ENCODE results near the gene CBX2.
A peak's percentile ranks its signal among the peaks of the same experiment; 100 is the strongest.

Gene CBX2

DNA sequence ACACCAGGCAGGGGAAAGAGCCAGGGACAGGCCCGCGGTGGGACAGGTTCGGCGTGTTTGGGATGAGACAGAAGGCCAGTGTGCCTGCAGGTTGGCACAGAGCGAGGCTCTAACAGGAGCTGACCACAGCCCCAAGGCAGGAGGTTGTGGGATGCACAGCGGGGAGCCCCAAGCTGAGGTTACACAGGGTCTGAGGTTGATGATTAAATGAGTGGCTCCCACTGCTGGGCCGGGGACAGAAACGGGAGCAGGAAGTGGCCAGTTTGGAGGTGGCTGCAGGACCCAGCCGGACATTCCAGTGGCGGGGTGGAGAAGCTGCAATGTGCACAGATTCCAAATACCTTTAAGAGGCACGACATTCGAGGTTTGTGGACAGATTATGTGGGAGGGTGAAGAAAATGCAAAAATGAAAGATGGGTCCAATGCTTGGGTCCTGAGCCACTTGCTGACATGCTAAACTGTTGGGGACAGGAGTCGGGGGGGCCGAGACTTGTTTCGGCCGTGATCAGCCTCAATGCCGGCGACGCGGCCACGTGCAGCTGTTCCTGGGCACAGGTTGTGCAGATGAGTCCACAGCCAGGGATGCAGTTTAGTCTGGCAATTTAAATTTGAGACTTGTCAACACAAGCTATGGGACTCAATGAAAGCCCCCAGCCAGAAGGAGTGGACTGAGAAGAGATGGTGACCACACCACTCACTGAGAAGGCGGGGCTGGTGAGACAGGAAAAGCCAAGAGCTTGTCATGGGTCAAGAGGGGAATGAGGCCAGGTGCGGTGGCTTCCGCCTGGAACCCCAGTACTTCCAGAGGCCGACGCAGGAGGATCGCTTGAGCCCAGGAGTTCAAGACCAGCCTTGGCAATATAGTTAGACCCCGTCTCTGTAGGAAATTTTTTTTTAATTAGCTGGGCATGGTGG lies 38.5 kb upstream of the CBX2 start:
- no peak for ATAC-seq
- no peak overlapping the region for H3K4me3 Mint-ChIP-seq

GRCh38 chr17:79740413-79740812 lies 37.5 kb upstream of the CBX2 start:
- no peak overlapping the region for H3K4me3 Mint-ChIP-seq
- no peak overlapping the region for H3K27ac Mint-ChIP-seq
- peaks cover 10% of the 10 kb centered on the region for H3K4me1 Mint-ChIP-seq
- no peaks in the 10 kb centered on the region for H3K9me3 Mint-ChIP-seq
- DNase-seq (ENCODE audit: low spot score in 2 of 2) (no peak), ATAC-seq (no peak)
- no peaks in the 10 kb centered on the region for H3K36me3 Mint-ChIP-seq

More for the DNA sequence above, 38.5 kb upstream of the CBX2 start:
- no peaks in the 10 kb centered on the region for H3K9me3 Mint-ChIP-seq
- no peaks in the 10 kb centered on the region for H3K36me3 Mint-ChIP-seq
- H3K4me1 Mint-ChIP-seq = peaks cover 10% of the 10 kb centered on the region
- DNase-seq (ENCODE audit: low spot score in 2 of 2) = no peak
- no peak overlapping the region for H3K27ac Mint-ChIP-seq

- H3K4me3 Mint-ChIP-seq = no peak overlapping the region
- no peak for DNase-seq (ENCODE audit: low spot score in 2 of 2)
- ATAC-seq = no peak
- peaks cover 10% of the 10 kb centered on the region for H3K4me1 Mint-ChIP-seq
- no peaks in the 10 kb centered on the region for H3K9me3 Mint-ChIP-seq
- H3K27ac Mint-ChIP-seq = no peak overlapping the region
- no peaks in the 10 kb centered on the region for H3K36me3 Mint-ChIP-seq
Measured at GRCh38 chr17:79741401-79741750, 36.6 kb upstream of the CBX2 start.

DNA sequence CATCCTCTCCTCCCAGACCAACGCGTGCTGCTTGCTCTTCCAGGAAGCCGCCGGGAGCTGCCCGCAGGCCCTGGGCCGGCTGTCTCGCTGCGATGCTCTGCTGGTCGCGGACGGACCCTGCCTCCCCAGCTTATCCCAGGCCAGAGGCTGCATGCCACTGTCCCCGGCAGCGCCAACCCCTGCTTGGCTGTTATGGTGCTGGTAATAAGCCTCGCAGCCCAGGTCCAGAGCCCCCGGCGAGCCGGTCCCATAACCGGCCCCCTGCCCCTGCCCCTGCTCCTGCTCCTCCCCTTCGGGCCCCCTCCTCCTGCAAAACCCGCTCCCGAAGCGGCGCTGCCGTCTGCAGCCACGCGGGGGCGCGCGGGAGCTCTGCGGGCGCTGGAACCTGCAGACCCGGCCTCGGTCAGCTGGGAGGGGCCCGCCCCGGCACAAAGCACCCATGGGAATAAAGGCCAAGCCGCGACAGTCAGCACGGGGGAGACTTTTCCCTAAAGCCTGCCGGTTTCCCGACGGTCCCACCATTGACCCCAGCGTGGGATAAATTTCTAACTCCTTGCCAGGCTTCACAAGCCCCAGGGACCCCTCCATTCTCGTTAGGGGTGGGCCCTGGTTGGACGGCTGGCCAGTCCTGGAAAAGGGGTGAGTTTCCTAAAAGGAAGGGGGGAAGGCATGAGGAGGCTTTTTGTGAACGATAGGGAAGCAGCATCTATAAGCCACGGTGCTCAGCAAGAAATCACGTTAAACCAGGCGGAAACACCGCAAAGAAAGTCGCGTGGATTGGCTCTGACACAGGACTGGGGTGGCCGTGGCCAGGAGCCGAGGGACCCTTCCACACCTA lies 36.0 kb upstream of the CBX2 start:
- Mint-ChIP-seq H3K4me1 (peaks cover 12% of the 10 kb centered on the region), H3K36me3 (no peaks in the 10 kb centered on the region), H3K9me3 (no peaks in the 10 kb centered on the region), H3K27ac (no peak overlapping the region), H3K4me3 (no peak overlapping the region)
- ATAC-seq (peak; percentile 63), DNase-seq (ENCODE audit: low spot score in 2 of 2) (peak; percentile 81 to 86)

DNA sequence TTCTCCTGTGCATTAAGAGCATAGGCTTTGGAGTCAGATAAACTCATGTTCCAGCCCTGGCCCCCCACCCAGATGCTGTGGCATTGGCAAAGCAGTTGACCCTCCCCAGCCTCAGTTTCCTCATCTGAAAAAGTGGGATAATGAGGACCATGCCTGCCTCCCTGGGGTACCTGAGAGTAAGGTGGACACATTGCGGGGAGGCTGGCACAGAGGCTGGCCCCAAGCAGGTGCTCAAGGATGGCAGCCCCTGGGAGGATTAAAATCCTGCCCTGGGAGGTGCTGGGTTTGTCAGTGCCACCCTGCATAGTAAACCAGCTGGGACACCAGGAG lies 35.4 kb upstream of the CBX2 start:
- H3K4me1 Mint-ChIP-seq = peaks cover 17% of the 10 kb centered on the region
- no peaks in the 10 kb centered on the region for H3K36me3 Mint-ChIP-seq

GRCh38 chr17:79742951-79743476 lies 34.9 kb upstream of the CBX2 start:
- Mint-ChIP-seq H3K4me1 (peaks cover 22% of the 10 kb centered on the region), H3K4me3 (no peak overlapping the region), H3K9me3 (no peaks in the 10 kb centered on the region), H3K36me3 (no peaks in the 10 kb centered on the region), H3K27ac (no peak overlapping the region)
- no peak for DNase-seq (ENCODE audit: low spot score in 2 of 2)
- no peak for ATAC-seq

More for the DNA sequence above, 35.4 kb upstream of the CBX2 start:
- H3K9me3 Mint-ChIP-seq = no peaks in the 10 kb centered on the region
- ATAC-seq (no peak), DNase-seq (ENCODE audit: low spot score in 2 of 2) (no peak)
- H3K4me3 Mint-ChIP-seq = no peak overlapping the region
- H3K27ac Mint-ChIP-seq = no peak overlapping the region

GRCh38 chr17:79743614-79744013 lies 34.3 kb upstream of the CBX2 start:
- no peak overlapping the region for H3K4me3 Mint-ChIP-seq
- H3K4me1 Mint-ChIP-seq = peaks cover 23% of the 10 kb centered on the region
- no peaks in the 10 kb centered on the region for H3K36me3 Mint-ChIP-seq
- no peak overlapping the region for H3K27ac Mint-ChIP-seq
- H3K9me3 Mint-ChIP-seq = no peaks in the 10 kb centered on the region
- no peak for ATAC-seq
- no peak for DNase-seq (ENCODE audit: low spot score in 2 of 2)

- Mint-ChIP-seq H3K4me3 (no peak overlapping the region), H3K27ac (no peak overlapping the region)
- ATAC-seq = no peak
Measured at GRCh38 chr17:79745641-79746105, 32.3 kb upstream of the CBX2 start.

DNA sequence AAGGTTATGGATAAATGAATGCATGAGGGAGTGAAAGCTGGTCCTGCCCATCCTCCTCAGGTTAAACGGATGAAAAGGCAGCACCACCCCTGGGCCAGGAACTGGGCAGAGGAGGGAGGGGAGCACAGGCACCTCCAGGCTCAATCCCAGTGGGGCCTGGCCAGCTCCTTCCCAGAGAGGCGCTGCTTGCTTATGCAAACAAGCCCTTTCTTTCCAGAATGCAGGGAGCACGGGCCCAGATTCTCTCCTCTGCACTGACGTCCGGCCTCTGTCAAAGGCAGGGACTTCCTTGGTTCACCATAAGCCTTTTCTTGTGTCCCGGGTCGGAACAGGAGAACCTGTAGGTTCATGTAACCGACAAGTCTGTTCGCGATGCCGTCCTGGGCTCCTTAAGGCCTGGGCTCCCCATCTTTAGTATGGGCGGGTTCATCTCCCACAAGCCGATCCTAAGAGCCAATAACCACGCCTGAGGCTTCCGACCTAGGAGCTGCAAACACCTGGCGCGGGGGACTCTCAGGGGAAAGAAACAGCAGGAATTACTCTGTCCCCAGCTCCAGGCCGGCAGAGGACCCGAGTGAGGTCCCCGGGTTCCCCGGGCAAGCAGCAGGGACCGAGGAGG lies 30.9 kb upstream of the CBX2 start:
- Mint-ChIP-seq H3K4me1 (peaks cover 13% of the 10 kb centered on the region), H3K36me3 (no peaks in the 10 kb centered on the region), H3K4me3 (peak overlapping the region; percentile 21)

More at GRCh38 chr17:79745641-79746105, 32.3 kb upstream of the CBX2 start:
- Mint-ChIP-seq H3K36me3 (no peaks in the 10 kb centered on the region), H3K4me1 (peaks cover 13% of the 10 kb centered on the region), H3K9me3 (no peaks in the 10 kb centered on the region)
- no peak for DNase-seq (ENCODE audit: low spot score in 2 of 2)

DNA sequence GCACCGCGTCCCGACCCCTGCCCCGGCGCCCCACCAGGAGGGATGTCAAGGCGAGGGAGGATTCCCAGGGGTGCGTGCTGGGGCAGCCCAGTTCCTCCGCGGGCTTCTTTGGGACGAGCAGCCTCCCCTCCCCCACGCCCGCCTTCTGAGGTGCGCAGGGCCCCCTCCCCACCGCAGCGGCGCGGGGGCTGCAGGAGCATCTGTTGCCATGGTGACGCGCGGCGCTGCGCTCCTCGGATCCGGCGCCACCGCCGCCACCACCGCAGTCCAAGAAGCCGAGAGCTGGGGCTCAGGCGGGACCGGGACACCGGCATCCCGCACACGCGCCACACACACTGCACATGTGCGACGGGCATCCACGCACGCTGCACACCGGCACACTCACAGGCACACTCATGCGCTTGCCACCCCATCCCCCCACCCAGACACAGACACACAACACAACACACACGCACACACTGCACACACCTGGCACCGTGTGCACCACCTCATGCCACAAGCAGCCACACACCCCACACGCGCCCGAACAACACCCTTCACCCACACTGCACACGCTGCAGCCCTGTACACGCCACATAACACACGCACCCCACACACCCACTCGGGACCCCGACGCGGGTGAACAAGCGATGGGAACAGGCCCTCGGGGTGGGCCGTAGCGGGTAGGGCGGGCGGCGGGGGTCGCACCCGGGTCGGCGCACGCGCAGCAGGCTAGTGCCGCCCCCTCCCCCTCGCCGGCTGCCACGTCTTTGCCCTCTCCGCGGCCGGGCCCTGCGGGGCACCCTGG lies 30.2 kb upstream of the CBX2 start:
- Mint-ChIP-seq H3K36me3 (no peaks in the 10 kb centered on the region), H3K9me3 (no peaks in the 10 kb centered on the region), H3K4me1 (peaks cover 13% of the 10 kb centered on the region), H3K4me3 (peak overlapping the region; percentile 21), H3K27ac (no peak overlapping the region)
- DNase-seq (ENCODE audit: low spot score in 2 of 2) (no peak), ATAC-seq (no peak)

More for the DNA sequence above, 30.9 kb upstream of the CBX2 start:
- H3K9me3 Mint-ChIP-seq = no peaks in the 10 kb centered on the region
- H3K27ac Mint-ChIP-seq = no peak overlapping the region
- peak; percentile 3 for ATAC-seq
- no peak for DNase-seq (ENCODE audit: low spot score in 2 of 2)

DNA sequence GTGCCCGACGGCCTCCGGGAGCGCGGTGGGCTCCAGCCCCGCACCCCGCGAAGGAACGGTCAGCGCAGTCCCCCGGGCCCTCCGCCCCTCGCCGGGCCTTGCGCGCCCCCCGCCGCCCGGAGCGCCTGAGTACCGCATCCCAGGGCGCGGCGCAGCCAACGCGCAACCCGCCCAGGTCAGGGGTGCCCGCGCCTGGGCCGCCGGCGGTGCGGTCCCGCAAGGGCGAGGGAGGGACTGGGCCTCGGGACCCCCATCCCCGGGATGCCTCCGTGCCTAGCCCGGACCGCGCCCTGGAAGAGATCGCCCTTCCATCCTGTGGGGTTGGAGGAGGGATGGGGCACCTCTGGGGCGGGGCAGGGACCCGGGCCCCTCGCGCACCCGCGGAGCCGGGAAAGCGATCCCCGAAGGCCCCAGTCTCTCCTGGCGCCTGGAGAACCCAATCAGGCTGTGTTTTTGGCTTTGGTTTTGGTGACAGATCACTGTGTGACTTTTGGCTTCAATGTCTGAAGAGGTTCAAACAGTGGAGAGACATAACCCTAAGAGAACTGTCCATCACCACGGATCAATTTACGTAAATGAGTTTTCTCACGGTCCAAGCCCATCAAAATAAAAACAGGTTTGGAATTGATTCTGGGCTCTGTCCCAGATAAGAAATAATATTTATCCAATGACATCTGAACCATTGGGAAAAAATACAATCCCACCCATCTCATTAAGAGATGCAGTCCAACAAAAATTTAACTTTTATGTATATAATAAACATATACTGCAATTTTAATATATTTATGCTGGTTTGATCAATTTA lies 29.5 kb upstream of the CBX2 start:
- Mint-ChIP-seq H3K36me3 (no peaks in the 10 kb centered on the region), H3K27ac (no peak overlapping the region), H3K4me3 (no peak overlapping the region), H3K4me1 (peaks cover 13% of the 10 kb centered on the region), H3K9me3 (no peaks in the 10 kb centered on the region)
- DNase-seq (ENCODE audit: low spot score in 2 of 2) = no peak
- ATAC-seq = no peak

GRCh38 chr17:79749156-79749815 lies 28.7 kb upstream of the CBX2 start:
- H3K36me3 Mint-ChIP-seq = no peaks in the 10 kb centered on the region
- peaks cover 13% of the 10 kb centered on the region for H3K4me1 Mint-ChIP-seq
- DNase-seq (ENCODE audit: low spot score in 2 of 2) (no peak), ATAC-seq (no peak)
- H3K4me3 Mint-ChIP-seq = no peak overlapping the region
- no peak overlapping the region for H3K27ac Mint-ChIP-seq
- H3K9me3 Mint-ChIP-seq = no peaks in the 10 kb centered on the region

DNA sequence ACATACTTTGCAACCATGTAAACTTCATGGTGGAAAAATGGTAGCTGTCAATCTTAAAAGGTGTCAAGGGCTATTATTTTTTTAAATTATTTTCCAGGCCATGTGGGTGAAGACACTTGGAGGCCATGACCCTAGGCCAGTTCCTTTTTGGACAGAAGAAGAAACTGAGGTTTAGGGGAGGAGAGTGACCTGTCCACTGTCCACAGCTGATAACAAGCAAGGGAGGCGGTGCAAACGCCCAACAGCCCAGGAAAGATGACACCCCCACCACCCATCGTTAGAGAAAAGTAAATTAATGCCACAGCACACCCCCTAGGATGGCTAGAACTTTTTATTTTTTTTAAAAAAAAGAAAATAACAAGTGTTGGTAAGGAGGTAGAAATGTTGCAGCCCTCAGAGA lies 28.0 kb upstream of the CBX2 start:
- Mint-ChIP-seq H3K4me3 (no peak overlapping the region), H3K27ac (no peak overlapping the region), H3K4me1 (peaks cover 13% of the 10 kb centered on the region), H3K36me3 (no peaks in the 10 kb centered on the region), H3K9me3 (no peaks in the 10 kb centered on the region)
- DNase-seq (ENCODE audit: low spot score in 2 of 2) (no peak), ATAC-seq (no peak)

All from stimulated activated effector memory CD8-positive, alpha-beta T cell treated with anti-CD3 and anti-CD28 coated beads, Interleukin-12 subunit alpha, Interleukin-12 subunit beta, amount 100 ng/mL, for 72 hours (primary cell).